HG03108 (cell line): Measurements from ENCODE around the gene SNAPC2.
"Not testable (repeated sequence)": the region's sequence is repeated elsewhere in the genome, so short reads cannot be mapped to it uniquely, and the experiment has no call there.

Experiments used
- ATAC-seq: cut with Tn5 transposase; IDR thresholded peaks from one replicate; pipeline ENCODE4 v1.9.1; 2021; ENCODE audit warnings: moderate library complexity; ENCODE audit not compliant: unreplicated experiment

Gene SNAPC2

GRCh38 chr19:7931221-7932061 is 11.3 kb downstream of the SNAPC2 start:
- ATAC-seq, result no peak

GRCh38 chr19:7932276-7932929 is 12.3 kb downstream of the SNAPC2 start:
- ATAC-seq, result no peak

GRCh38 chr19:7932930-7933300 is 12.8 kb downstream of the SNAPC2 start:
- no peak for ATAC-seq

GRCh38 chr19:7933411-7933810 is 13.3 kb downstream of the SNAPC2 start:
- ATAC-seq, result no peak

GRCh38 chr19:7933828-7934725 is 13.9 kb downstream of the SNAPC2 start:
- ATAC-seq, result no peak

GRCh38 chr19:7934766-7935165 is 14.6 kb downstream of the SNAPC2 start:
- ATAC-seq, result no peak

GRCh38 chr19:7940841-7941240 is 20.7 kb downstream of the SNAPC2 start:
- no peak for ATAC-seq

GRCh38 chr19:7941895-7942596 is 21.9 kb downstream of the SNAPC2 start:
- ATAC-seq, result no peak

- ATAC-seq, result no peak
These were observed 22.9 kb downstream of the SNAPC2 start for GRCh38 chr19:7942981-7943443.

GRCh38 chr19:7943444-7944176 is 23.5 kb downstream of the SNAPC2 start, which contains the start of gene TIMM44:
Gene TIMM44 (minus strand): TSS chr19:7943666. CDS start chr19:7943651, 15 bp downstream.
- ATAC-seq, result peak; percentile 97

- no peak for ATAC-seq
These were observed 24.1 kb downstream of the SNAPC2 start for GRCh38 chr19:7944177-7944761.

- ATAC-seq, result no peak
These were observed 27.8 kb downstream of the SNAPC2 start for GRCh38 chr19:7947939-7948338.

- ATAC-seq, result no peak
These were observed 32.9 kb downstream of the SNAPC2 start for GRCh38 chr19:7953060-7953459.

- ATAC-seq, result no peak
These were observed 33.4 kb downstream of the SNAPC2 start for GRCh38 chr19:7953576-7953975.

- ATAC-seq, result no peak
These were observed 35.6 kb downstream of the SNAPC2 start for GRCh38 chr19:7955696-7956095.

- no peak for ATAC-seq
These were observed 39.1 kb downstream of the SNAPC2 start for GRCh38 chr19:7959211-7959610.

- not testable (repeated sequence) for ATAC-seq
These were observed 40.9 kb downstream of the SNAPC2 start for GRCh38 chr19:7961082-7961481.

- ATAC-seq, result no peak
These were observed 41.9 kb downstream of the SNAPC2 start for GRCh38 chr19:7961920-7962626.
